Mammary epithelial cell (primary cell): ENCODE results near the gene C6orf141.

Source experiments
- EZH2 ChIP-seq: IDR thresholded peaks from 2 replicates; pipeline ENCODE4 v1.6.1; 2012; ENCODE audit warnings: low read length, inconsistent platforms, borderline replicate concordance
- TF ChIP-seq, protein P1 (sequence below), 2 donors: IDR thresholded peaks in 1 of 2; conservative IDR thresholded peaks in 1 of 2; 2 replicates each; pipeline ENCODE4 v1.5.1; 2011 to 2012; ENCODE audit warnings: inconsistent platforms in 2 of 2, low read length in 2 of 2, mild to moderate bottlenecking in 2 of 2, control low read depth in 1 of 2, low read depth in 1 of 2; ENCODE audit not compliant: insufficient read depth in 1 of 2; ENCODE audit errors: extremely low read depth in 1 of 2

DNA sequence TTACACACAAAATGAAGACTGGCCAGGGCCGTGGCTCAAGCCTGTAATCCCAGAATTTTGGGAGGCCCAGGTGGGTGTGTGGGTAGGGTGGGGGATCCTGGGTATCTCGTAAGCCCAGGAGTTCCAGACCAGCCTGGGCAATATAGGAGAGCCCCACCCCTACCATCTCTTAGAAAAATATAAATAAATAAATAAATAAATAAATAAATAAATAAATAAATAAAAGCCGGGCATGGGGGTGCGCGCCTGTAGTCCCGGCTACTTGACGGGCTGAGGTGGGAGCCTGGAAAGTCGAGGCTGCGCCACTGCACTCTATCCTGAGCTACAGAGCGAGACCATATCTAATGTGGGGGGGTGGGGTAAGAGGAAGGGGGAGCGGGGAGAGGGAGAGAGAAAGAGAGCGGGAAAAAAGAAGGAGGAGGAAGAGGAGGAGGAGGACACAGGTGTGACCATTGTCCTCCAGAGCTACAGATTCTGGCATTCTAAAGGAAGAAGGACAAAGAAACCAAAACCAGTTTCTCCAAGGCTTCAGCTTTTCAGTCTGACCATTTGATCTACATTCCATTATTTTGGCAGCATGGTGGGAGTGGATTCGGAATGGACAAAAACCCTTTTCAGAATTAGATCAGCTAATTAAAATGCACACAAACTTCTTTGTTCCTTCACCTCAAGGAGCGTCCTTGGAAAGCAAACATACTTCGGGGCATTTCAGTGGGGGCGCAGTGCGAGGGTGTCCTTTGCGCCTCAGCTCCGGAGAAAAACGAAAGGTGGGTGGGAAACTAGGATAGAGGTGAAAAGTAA is 577 bp upstream of the C6orf141 start:
- TF ChIP-seq EZH2: no peak
- TF ChIP-seq, protein P1, sequence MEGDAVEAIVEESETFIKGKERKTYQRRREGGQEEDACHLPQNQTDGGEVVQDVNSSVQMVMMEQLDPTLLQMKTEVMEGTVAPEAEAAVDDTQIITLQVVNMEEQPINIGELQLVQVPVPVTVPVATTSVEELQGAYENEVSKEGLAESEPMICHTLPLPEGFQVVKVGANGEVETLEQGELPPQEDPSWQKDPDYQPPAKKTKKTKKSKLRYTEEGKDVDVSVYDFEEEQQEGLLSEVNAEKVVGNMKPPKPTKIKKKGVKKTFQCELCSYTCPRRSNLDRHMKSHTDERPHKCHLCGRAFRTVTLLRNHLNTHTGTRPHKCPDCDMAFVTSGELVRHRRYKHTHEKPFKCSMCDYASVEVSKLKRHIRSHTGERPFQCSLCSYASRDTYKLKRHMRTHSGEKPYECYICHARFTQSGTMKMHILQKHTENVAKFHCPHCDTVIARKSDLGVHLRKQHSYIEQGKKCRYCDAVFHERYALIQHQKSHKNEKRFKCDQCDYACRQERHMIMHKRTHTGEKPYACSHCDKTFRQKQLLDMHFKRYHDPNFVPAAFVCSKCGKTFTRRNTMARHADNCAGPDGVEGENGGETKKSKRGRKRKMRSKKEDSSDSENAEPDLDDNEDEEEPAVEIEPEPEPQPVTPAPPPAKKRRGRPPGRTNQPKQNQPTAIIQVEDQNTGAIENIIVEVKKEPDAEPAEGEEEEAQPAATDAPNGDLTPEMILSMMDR (conservative IDR thresholded peaks at IDR 0.05 in 1 of 2, IDR thresholded peaks at IDR 0.05 in 1 of 2; ENCODE audit: extremely low read depth in 1 of 2, insufficient read depth in 1 of 2, low read depth in 1 of 2, low read length in 2 of 2): no peak
